ENCODE measurements around the gene CCDC63.
A peak's percentile ranks its signal among the peaks of the same experiment; 100 is the strongest.

The CCDC63 gene

GRCh38 chr12:110920324-110920910 is 73.6 kb downstream of the CCDC63 start, which contains the start of gene MYL2:
Gene MYL2 (minus strand): TSS chr12:110920579. CDS start chr12:110920529, 50 bp downstream.
- DNase-seq (ENCODE audit: extremely low read depth in 1 of 2, low read depth in 1 of 2) = no peak

GRCh38 chr12:110921262-110921661 is 74.5 kb downstream of the CCDC63 start:
- DNase-seq (ENCODE audit: extremely low read depth in 1 of 2, low read depth in 1 of 2) = no peak

- DNase-seq (ENCODE audit: extremely low read depth in 1 of 2, low read depth in 1 of 2) = no peak
These were observed 75.9 kb downstream of the CCDC63 start for GRCh38 chr12:110922652-110923051.

GRCh38 chr12:110923192-110923591 is 76.4 kb downstream of the CCDC63 start:
- no peak for DNase-seq (ENCODE audit: extremely low read depth in 1 of 2, low read depth in 1 of 2)

- DNase-seq (ENCODE audit: extremely low read depth in 1 of 2, low read depth in 1 of 2) = no peak
These were observed 77.0 kb downstream of the CCDC63 start for GRCh38 chr12:110923692-110924334.

- DNase-seq (ENCODE audit: extremely low read depth in 1 of 2, low read depth in 1 of 2) = no peak
These were observed 80.8 kb downstream of the CCDC63 start for GRCh38 chr12:110927546-110927945.

GRCh38 chr12:110928700-110929099 is 81.9 kb downstream of the CCDC63 start:
- DNase-seq (ENCODE audit: extremely low read depth in 1 of 2, low read depth in 1 of 2) = no peak

GRCh38 chr12:110929818-110930217 is 83.0 kb downstream of the CCDC63 start:
- no peak for DNase-seq (ENCODE audit: extremely low read depth in 1 of 2, low read depth in 1 of 2)

- no peak for DNase-seq (ENCODE audit: extremely low read depth in 1 of 2, low read depth in 1 of 2)
These were observed 83.8 kb downstream of the CCDC63 start for GRCh38 chr12:110930348-110931314.

GRCh38 chr12:110931315-110931728 is 84.5 kb downstream of the CCDC63 start:
- no peak for DNase-seq (ENCODE audit: extremely low read depth in 1 of 2, low read depth in 1 of 2)

GRCh38 chr12:110932046-110932445 is 85.3 kb downstream of the CCDC63 start:
- no peak for DNase-seq (ENCODE audit: extremely low read depth in 1 of 2, low read depth in 1 of 2)

- no peak for DNase-seq (ENCODE audit: extremely low read depth in 1 of 2, low read depth in 1 of 2)
These were observed 86.7 kb downstream of the CCDC63 start for GRCh38 chr12:110933326-110933974.

- DNase-seq (ENCODE audit: extremely low read depth in 1 of 2, low read depth in 1 of 2) = no peak
These were observed 87.5 kb downstream of the CCDC63 start for GRCh38 chr12:110934093-110934852.

GRCh38 chr12:110935588-110935987 is 88.8 kb downstream of the CCDC63 start:
- DNase-seq (ENCODE audit: extremely low read depth in 1 of 2, low read depth in 1 of 2) = no peak

- DNase-seq (ENCODE audit: extremely low read depth in 1 of 2, low read depth in 1 of 2) = no peak
These were observed 89.7 kb downstream of the CCDC63 start for GRCh38 chr12:110936367-110937103.

- DNase-seq (ENCODE audit: extremely low read depth in 1 of 2, low read depth in 1 of 2) = peak; percentile 13 to 50
These were observed 90.4 kb downstream of the CCDC63 start for GRCh38 chr12:110937104-110937641.

- DNase-seq (ENCODE audit: extremely low read depth in 1 of 2, low read depth in 1 of 2) = no peak
These were observed 93.5 kb downstream of the CCDC63 start for GRCh38 chr12:110940296-110940695.

- DNase-seq (ENCODE audit: extremely low read depth in 1 of 2, low read depth in 1 of 2) = no peak
These were observed 94.1 kb downstream of the CCDC63 start for GRCh38 chr12:110940933-110941332.

- no peak for DNase-seq (ENCODE audit: extremely low read depth in 1 of 2, low read depth in 1 of 2)
These were observed 94.6 kb downstream of the CCDC63 start for GRCh38 chr12:110941391-110941790.

Measured in activated CD8-positive, alpha-beta memory T cell treated with anti-CD3 and anti-CD28 coated beads for 1 hour (primary cell).